K562 (cell line): ENCODE measurements around the gene IFNGR1. TPM values are rescaled to one million over a fixed set of nuclear protein-coding genes. Genes with fewer than 3 reads are reported as not detected.

Experiments used
- ARID2 ChIP-seq: fragments of 450-650 bp; IDR thresholded peaks from 2 replicates; pipeline ENCODE4 v1.6.1; 2017; ENCODE audit warnings: antibody characterized with exemption, mild to moderate bottlenecking
- ATF1 ChIP-seq, 2 experiments: fragments of 450-650 bp in 1 of 2; IDR thresholded peaks; 2 replicates each; pipeline ENCODE4 v1.6.1; 2016; ENCODE audit warnings: missing compliant biosample characterization in 1 of 2, missing genetic modification characterization in 1 of 2
- CAMTA2 ChIP-seq: fragments of 250-450 bp; sonication (Bioruptor Pico); conservative IDR thresholded peaks from 2 replicates; pipeline ENCODE4 v1.5.1; 2022
- CBX3 ChIP-seq, 2 experiments: IDR thresholded peaks; 1 replicate in 1 of 2; 2 replicates in 1 of 2; pipeline ENCODE4 v1.6.1; 2012; ENCODE audit warnings: inconsistent platforms in 2 of 2, low read length in 2 of 2, borderline replicate concordance in 1 of 2, control low read depth in 1 of 2
- ETV1 ChIP-seq: fragments of 450-650 bp; conservative IDR thresholded peaks from 2 replicates; pipeline ENCODE4 v1.6.1; 2016; ENCODE audit warnings: missing genetic modification characterization, control low read depth, low read depth, missing compliant biosample characterization
- FOXA1 ChIP-seq: fragments of 450-650 bp; IDR thresholded peaks from 2 replicates; pipeline ENCODE4 v1.6.1; 2016; ENCODE audit warnings: mild to moderate bottlenecking, borderline replicate concordance
- HSF4 ChIP-seq: fragments of 250-450 bp; sonication (Bioruptor Pico); IDR thresholded peaks from 2 replicates; pipeline ENCODE4 v2.1.2; 2022; ENCODE audit warnings: mild to moderate bottlenecking, moderate library complexity, borderline replicate concordance
- L3MBTL2 ChIP-seq: fragments of 450-650 bp; IDR thresholded peaks from 2 replicates; pipeline ENCODE4 v1.6.1; 2016; ENCODE audit warnings: mild to moderate bottlenecking, moderate library complexity
- MAFK ChIP-seq: IDR thresholded peaks from 2 replicates; pipeline ENCODE4 v1.6.1; 2011; ENCODE audit warnings: low read length, improper control_type of control experiment
- NCOA6 ChIP-seq: fragments of 450-650 bp; IDR thresholded peaks from 2 replicates; pipeline ENCODE4 v1.6.1; 2017; ENCODE audit warnings: mild to moderate bottlenecking
- POLR2B ChIP-seq: fragments of 450-650 bp; IDR thresholded peaks from 2 replicates; pipeline ENCODE4 v1.6.1; 2018; ENCODE audit warnings: low read depth; ENCODE audit not compliant: partially characterized antibody
- POLR2G ChIP-seq: fragments of 200-400 bp; formaldehyde crosslinking; IDR thresholded peaks from 2 replicates; pipeline ENCODE4 v1.6.1; 2017; ENCODE audit warnings: low read depth, mild to moderate bottlenecking, antibody characterized with exemption, low read length, moderate library complexity
- SAP30 ChIP-seq: fragments of 200-600 bp; sonication (generic); IDR thresholded peaks from 2 replicates; pipeline ENCODE4 v1.6.1; 2012; ENCODE audit warnings: borderline replicate concordance, low read depth, mild to moderate bottlenecking, moderate library complexity, low read length, control low read depth, inconsistent platforms; ENCODE audit not compliant: insufficient read depth, poor library complexity, severe bottlenecking
- SIN3B ChIP-seq: fragments of 450-650 bp; IDR thresholded peaks from 2 replicates; pipeline ENCODE4 v1.6.1; 2017; ENCODE audit warnings: low read depth, mild to moderate bottlenecking, moderate library complexity
- SMC3 ChIP-seq: conservative IDR thresholded peaks from 2 replicates; pipeline ENCODE4 v1.6.1; 2011; ENCODE audit warnings: low read depth, low read length, improper control_type of control experiment; ENCODE audit not compliant: insufficient read depth
- SOX6 ChIP-seq: fragments of 450-650 bp; IDR thresholded peaks from 2 replicates; pipeline ENCODE4 v1.6.1; 2014; ENCODE audit warnings: mild to moderate bottlenecking
- ZC3H8 ChIP-seq: fragments of 450-650 bp; IDR thresholded peaks from 2 replicates; pipeline ENCODE4 v1.6.1; 2017
- ZNF830 ChIP-seq: fragments of 250-450 bp; sonication (Bioruptor Pico); IDR thresholded peaks from 2 replicates; pipeline ENCODE4 v1.5.0; 2021; ENCODE audit warnings: mild to moderate bottlenecking
- polyA plus RNA-seq, 8 experiments: library from polyadenylated mRNA; depleted of rRNA in 4 of 8; stranded (reverse) in 5 of 8; unstranded in 3 of 8; fragments of >200 nt; fragmentation: Nextera tagmentation in 2 of 8; fragmentation: Illumina TruSeq in 1 of 8; extraction: Ambion mirVana in 2 of 8; extraction: Trizol in 1 of 8; gene quantifications; 2 replicates each; pipeline versions ENCODE4 v1.2.1 to v1.2.3, GENCODE V29; 2011 to 2014; ENCODE audit warnings: inconsistent platforms in 1 of 8, missing spikeins in 1 of 8
- total RNA-seq, 7 experiments: library from RNA; depleted of rRNA in 6 of 7; stranded (reverse); fragments of >200 nt in 6 of 7; fragmentation: Illumina TruSeq in 2 of 7; extraction: Trizol in 2 of 7; gene quantifications; 2 replicates each; pipeline versions ENCODE4 v1.2.1 to v1.2.3, GENCODE V29; 2011 to 2021; ENCODE audit warnings: low replicate concordance in 1 of 7
- TF ChIP-seq, protein P1 (sequence below), 3 experiments: IDR thresholded peaks in 2 of 3; conservative IDR thresholded peaks in 1 of 3; 2 replicates each; pipeline ENCODE4 v1.5.1; 2011 to 2012; ENCODE audit warnings: low read length in 3 of 3, mild to moderate bottlenecking in 3 of 3, control low read depth in 2 of 3, improper control_type of control experiment in 1 of 3, inconsistent platforms in 1 of 3, low read depth in 1 of 3, mixed read lengths in 1 of 3, moderate library complexity in 1 of 3; ENCODE audit not compliant: insufficient read depth in 2 of 3
- TF ChIP-seq, protein P2 (sequence below): sonication (generic); formaldehyde crosslinking; IDR thresholded peaks from 2 replicates; pipeline ENCODE4 v1.8.0; 2022; ENCODE audit warnings: mild to moderate bottlenecking, low read depth, missing genetic modification reagents
- TF ChIP-seq, protein P3 (sequence below), 3 experiments: fragments of 200-800 bp in 1 of 3; fragments of 250-450 bp in 1 of 3; fragments of 450-650 bp in 1 of 3; sonication (Bioruptor Pico) in 1 of 3; sonication (Bioruptor generic) in 1 of 3; formaldehyde crosslinking in 1 of 3; IDR thresholded peaks; 2 replicates each; pipeline versions ENCODE4 v1.6.1 to v1.8.0; 2016 to 2022; ENCODE audit warnings: mild to moderate bottlenecking in 2 of 3, missing genetic modification characterization in 2 of 3, missing compliant biosample characterization in 1 of 3, moderate library complexity in 1 of 3

The IFNGR1 gene
- total and polyA plus RNA-seq, 9 of the 15 experiments (the other 6 are each of a cell fraction or from before 2014, with no cell fraction given), result 14.7 to 47.0 (median 26.7) TPM

DNA sequence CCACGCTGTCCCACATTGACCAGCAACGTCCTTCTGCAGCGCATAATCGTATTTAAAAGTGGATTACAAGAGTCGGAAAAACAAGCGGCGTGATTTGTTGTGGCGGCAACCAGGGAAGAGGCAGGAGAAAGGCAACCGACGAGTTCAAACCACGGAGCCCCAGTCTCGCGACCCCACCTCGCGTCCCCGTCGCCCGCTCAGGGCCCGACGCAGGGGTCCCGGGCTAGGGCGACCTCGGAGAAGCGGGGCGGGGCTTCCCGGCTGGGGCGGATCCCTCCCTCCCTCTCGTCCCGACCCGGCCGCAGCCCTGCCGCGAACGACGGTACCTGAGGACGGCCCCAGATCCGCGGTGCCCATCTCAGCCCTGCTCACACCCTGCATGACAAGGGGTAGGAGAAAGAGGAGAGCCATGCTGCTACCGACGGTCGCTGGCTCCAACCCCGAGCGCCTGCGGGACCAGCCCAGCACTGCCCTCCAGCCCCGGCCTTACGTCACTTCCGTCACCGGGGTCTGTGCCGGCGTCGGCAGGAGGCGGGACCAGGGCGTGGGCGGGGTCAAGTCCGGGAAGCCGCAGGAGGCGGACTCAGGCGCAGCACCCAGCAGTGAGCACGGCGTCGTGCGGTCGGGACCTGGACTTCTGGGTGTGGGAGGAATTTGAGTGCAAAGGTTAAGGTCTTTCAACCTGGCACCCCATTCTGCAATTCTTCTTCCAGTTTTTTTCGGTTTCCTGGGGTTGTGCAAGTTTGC is at the start of gene IFNGR1 (continued):
- TF ChIP-seq NCOA6 (no peak), FOXA1 (no peak), POLR2G (peak; percentile 89), SOX6 (peak; percentile 32; the same call in 1 of the 2 replicates), POLR2B (peak; percentile 85), HSF4 (CRISPR knock-in tag) (no peak), SAP30 (peak; percentile 87), ATF1 (CRISPR knock-in tag; IDR thresholded peaks at IDR 0.05) (no peak), ATF1 (tag; IDR thresholded peaks at IDR 0.05) (peak; percentile 97), CAMTA2 (CRISPR knock-in tag) (peak; percentile 77; the same call in 1 of the 2 replicates), ETV1 (tag) (peak; percentile 64; the same call in 1 of the 2 replicates), MAFK (no peak), ZC3H8 (no peak), L3MBTL2 (peak; percentile 91), SIN3B (peak; percentile 42; the same call in 1 of the 2 replicates), ARID2 (no peak), CBX3 (IDR thresholded peaks at IDR 0.05; ENCODE audit: borderline replicate concordance in 1 of 2, low read length in 2 of 2) (peak in 1 of 2 experiments; percentile 23; a peak in 1 of 3 replicates), SMC3 (0 out of 2 replicates have a peak, but pooled peaks have one; percentile 19), ZNF830 (CRISPR knock-in tag) (0 out of 2 replicates have a peak, but pooled peaks have one; percentile 71)
- TF ChIP-seq, protein P1, sequence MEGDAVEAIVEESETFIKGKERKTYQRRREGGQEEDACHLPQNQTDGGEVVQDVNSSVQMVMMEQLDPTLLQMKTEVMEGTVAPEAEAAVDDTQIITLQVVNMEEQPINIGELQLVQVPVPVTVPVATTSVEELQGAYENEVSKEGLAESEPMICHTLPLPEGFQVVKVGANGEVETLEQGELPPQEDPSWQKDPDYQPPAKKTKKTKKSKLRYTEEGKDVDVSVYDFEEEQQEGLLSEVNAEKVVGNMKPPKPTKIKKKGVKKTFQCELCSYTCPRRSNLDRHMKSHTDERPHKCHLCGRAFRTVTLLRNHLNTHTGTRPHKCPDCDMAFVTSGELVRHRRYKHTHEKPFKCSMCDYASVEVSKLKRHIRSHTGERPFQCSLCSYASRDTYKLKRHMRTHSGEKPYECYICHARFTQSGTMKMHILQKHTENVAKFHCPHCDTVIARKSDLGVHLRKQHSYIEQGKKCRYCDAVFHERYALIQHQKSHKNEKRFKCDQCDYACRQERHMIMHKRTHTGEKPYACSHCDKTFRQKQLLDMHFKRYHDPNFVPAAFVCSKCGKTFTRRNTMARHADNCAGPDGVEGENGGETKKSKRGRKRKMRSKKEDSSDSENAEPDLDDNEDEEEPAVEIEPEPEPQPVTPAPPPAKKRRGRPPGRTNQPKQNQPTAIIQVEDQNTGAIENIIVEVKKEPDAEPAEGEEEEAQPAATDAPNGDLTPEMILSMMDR (IDR thresholded peaks at IDR 0.05 in 2 of 3, conservative IDR thresholded peaks at IDR 0.05 in 1 of 3; ENCODE audit: insufficient read depth in 2 of 3, low read depth in 1 of 3, low read length in 3 of 3), result 0 out of 6 replicates have a peak, but pooled peaks of 1 of the 3 experiments have one; percentile 1
- TF ChIP-seq, protein P2, sequence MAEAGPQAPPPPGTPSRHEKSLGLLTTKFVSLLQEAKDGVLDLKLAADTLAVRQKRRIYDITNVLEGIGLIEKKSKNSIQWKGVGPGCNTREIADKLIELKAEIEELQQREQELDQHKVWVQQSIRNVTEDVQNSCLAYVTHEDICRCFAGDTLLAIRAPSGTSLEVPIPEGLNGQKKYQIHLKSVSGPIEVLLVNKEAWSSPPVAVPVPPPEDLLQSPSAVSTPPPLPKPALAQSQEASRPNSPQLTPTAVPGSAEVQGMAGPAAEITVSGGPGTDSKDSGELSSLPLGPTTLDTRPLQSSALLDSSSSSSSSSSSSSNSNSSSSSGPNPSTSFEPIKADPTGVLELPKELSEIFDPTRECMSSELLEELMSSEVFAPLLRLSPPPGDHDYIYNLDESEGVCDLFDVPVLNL, result 0 out of 2 replicates have a peak, but pooled peaks have one; percentile 36
- TF ChIP-seq, protein P3, sequence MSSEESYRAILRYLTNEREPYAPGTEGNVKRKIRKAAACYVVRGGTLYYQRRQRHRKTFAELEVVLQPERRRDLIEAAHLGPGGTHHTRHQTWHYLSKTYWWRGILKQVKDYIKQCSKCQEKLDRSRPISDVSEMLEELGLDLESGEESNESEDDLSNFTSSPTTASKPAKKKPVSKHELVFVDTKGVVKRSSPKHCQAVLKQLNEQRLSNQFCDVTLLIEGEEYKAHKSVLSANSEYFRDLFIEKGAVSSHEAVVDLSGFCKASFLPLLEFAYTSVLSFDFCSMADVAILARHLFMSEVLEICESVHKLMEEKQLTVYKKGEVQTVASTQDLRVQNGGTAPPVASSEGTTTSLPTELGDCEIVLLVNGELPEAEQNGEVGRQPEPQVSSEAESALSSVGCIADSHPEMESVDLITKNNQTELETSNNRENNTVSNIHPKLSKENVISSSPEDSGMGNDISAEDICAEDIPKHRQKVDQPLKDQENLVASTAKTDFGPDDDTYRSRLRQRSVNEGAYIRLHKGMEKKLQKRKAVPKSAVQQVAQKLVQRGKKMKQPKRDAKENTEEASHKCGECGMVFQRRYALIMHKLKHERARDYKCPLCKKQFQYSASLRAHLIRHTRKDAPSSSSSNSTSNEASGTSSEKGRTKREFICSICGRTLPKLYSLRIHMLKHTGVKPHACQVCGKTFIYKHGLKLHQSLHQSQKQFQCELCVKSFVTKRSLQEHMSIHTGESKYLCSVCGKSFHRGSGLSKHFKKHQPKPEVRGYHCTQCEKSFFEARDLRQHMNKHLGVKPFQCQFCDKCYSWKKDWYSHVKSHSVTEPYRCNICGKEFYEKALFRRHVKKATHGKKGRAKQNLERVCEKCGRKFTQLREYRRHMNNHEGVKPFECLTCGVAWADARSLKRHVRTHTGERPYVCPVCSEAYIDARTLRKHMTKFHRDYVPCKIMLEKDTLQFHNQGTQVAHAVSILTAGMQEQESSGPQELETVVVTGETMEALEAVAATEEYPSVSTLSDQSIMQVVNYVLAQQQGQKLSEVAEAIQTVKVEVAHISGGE (CRISPR knock-in tag; IDR thresholded peaks at IDR 0.05), result peak in 2 of 3 experiments; percentile 55 to 78; a peak in 2 of 6 replicates
